Naive thymus-derived CD8-positive, alpha-beta T cell (primary cell): ENCODE measurements around the gene RAD51D. TPM values are rescaled to one million over a fixed set of nuclear protein-coding genes. Genes with fewer than 3 reads are reported as not detected.
"Not testable (repeated sequence)": the region's sequence is repeated elsewhere in the genome, so short reads cannot be mapped to it uniquely, and the experiment has no call there.

ENCODE experiments used
- ATAC-seq, 2 donors: fragments of 150-1000 bp; cut with Tn5 transposase in 1 of 2; sonication (Bioruptor Pico), chemical (Tn5 transposase) in 1 of 2; 1 replicate in 1 of 2; 2 replicates in 1 of 2; pipeline ENCODE4 v1.10.0; 2021; ENCODE audit warnings: mild to moderate bottlenecking in 2 of 2, moderate library complexity in 2 of 2
- POLR2A ChIA-PET: fragments of 350-600 bp; sonication (Branson Sonifier 250); formaldehyde crosslinking; loops from one replicate; lab custom pipeline; 2021; ENCODE audit warnings: antibody characterized with exemption; lab: Charles Lee
- DNase-seq, 10 donors: peaks; one replicate each; pipeline versions ENCODE4 v3.0.0 to v3.0.0-alpha.2; 2020 to 2022
- H3K27ac Mint-ChIP-seq, 10 donors: one replicate each; pipeline ENCODE4 v1.8.0; 2020 to 2022; ENCODE audit warnings: mild to moderate bottlenecking in 10 of 10, mixed read lengths in 10 of 10, moderate library complexity in 4 of 10, inconsistent platforms in 1 of 10
- H3K27me3 Mint-ChIP-seq, 5 donors: one replicate each; pipeline ENCODE4 v1.8.0; 2021 to 2022; ENCODE audit warnings: mixed read lengths in 5 of 5
- H3K36me3 Mint-ChIP-seq, 3 donors: one replicate each; pipeline ENCODE4 v1.8.0; 2020 to 2022; ENCODE audit warnings: mixed read lengths in 3 of 3, mild to moderate bottlenecking in 2 of 3, inconsistent platforms in 1 of 3
- H3K4me1 Mint-ChIP-seq, 4 donors: one replicate each; pipeline ENCODE4 v1.8.0; 2021 to 2022; ENCODE audit warnings: mixed read lengths in 4 of 4
- H3K4me3 Mint-ChIP-seq, 10 donors: one replicate each; pipeline ENCODE4 v1.8.0; 2020 to 2022; ENCODE audit warnings: mild to moderate bottlenecking in 10 of 10, mixed read lengths in 10 of 10, moderate library complexity in 6 of 10, inconsistent platforms in 1 of 10
- H3K9me3 Mint-ChIP-seq, 9 donors: one replicate each; pipeline ENCODE4 v1.8.0; 2020 to 2022; ENCODE audit warnings: mixed read lengths in 9 of 9, mild to moderate bottlenecking in 3 of 9, inconsistent platforms in 1 of 9, moderate library complexity in 1 of 9
- polyA plus RNA-seq, 3 donors: library from polyadenylated mRNA; unstranded; fragments of 300-500 nt; fragmentation: Illumina TruSeq; gene quantifications; one replicate each; pipeline ENCODE4 v1.2.3, GENCODE V29; 2021
- total RNA-seq, 8 experiments: library from RNA in 2 of 8; stranded (reverse) in 2 of 8; gene quantifications; one replicate each; pipeline ENCODE4 v1.2.3 and lab custom pipeline; 2021 to 2026

Gene RAD51D
- total and polyA plus RNA-seq, 5 experiments from 2014 or later, result 6.5 to 28.7 (median 13.6) TPM

GRCh38 chr17:35154196-35155165 lies 34.8 kb upstream of the RAD51D start:
- Mint-ChIP-seq H3K4me3 (no peak overlapping the region), H3K27me3 (no peaks in the 10 kb centered on the region), H3K36me3 (no peaks in the 10 kb centered on the region), H3K27ac (no peak overlapping the region), H3K4me1 (peaks cover 4 to 13% (median 10%) of the 10 kb centered on the region in 4 donors), H3K9me3 (no peaks in the 10 kb centered on the region)
- DNase-seq (no peak), ATAC-seq (no peak)
- POLR2A ChIA-PET, result no interaction called here

GRCh38 chr17:35152421-35153140 lies 32.9 kb upstream of the RAD51D start:
- Mint-ChIP-seq H3K4me1 (peaks cover 0 to 6% (median 0%) of the 10 kb centered on the region in 4 donors), H3K27me3 (no peaks in the 10 kb centered on the region), H3K36me3 (no peaks in the 10 kb centered on the region), H3K4me3 (no peak overlapping the region), H3K27ac (peak overlapping the region in 1 of 10 donors; percentile 81), H3K9me3 (no peaks in the 10 kb centered on the region)
- ATAC-seq (no peak), DNase-seq (no peak)
- POLR2A ChIA-PET, result no interaction called here

- H3K4me1 Mint-ChIP-seq, H3K27me3 Mint-ChIP-seq, DNase-seq, H3K4me3 Mint-ChIP-seq, ATAC-seq, H3K9me3 Mint-ChIP-seq, H3K27ac Mint-ChIP-seq, H3K36me3 Mint-ChIP-seq: not testable (repeated sequence)
- POLR2A ChIA-PET, result interaction anchor here (1.3 kb wide), 1 partner anchor 10 kb away, joined by 3 read pairs; no protein-coding TSS in a partner anchor
Measured at GRCh38 chr17:35151080-35151479, 31.4 kb upstream of the RAD51D start.

GRCh38 chr17:35149941-35150340 lies 30.3 kb upstream of the RAD51D start:
- Mint-ChIP-seq H3K4me1 (peaks cover 0 to 4% (median 0%) of the 10 kb centered on the region in 4 donors), H3K27ac (no peak overlapping the region), H3K36me3 (no peaks in the 10 kb centered on the region), H3K4me3 (no peak overlapping the region), H3K27me3 (no peaks in the 10 kb centered on the region), H3K9me3 (no peaks in the 10 kb centered on the region)
- DNase-seq, result no peak
- POLR2A ChIA-PET, result interaction anchor here (0.7 to 1.3 kb wide), 2 partner anchors 11 to 47 kb away, joined by 3 read pairs; no protein-coding TSS in a partner anchor
- ATAC-seq, result no peak

- ATAC-seq (no peak), DNase-seq (no peak)
- Mint-ChIP-seq H3K27ac (peak overlapping the region in 1 of 10 donors; percentile 15), H3K27me3 (no peaks in the 10 kb centered on the region), H3K36me3 (no peaks in the 10 kb centered on the region), H3K9me3 (no peaks in the 10 kb centered on the region), H3K4me3 (no peak overlapping the region), H3K4me1 (peaks cover 5 to 7% (median 6%) of the 10 kb centered on the region in 4 donors)
- POLR2A ChIA-PET, result interaction anchor here (0.9 kb wide), 1 partner anchor 25 kb away, joined by 7 read pairs; no protein-coding TSS in a partner anchor
Measured at GRCh38 chr17:35148144-35148543, 28.5 kb upstream of the RAD51D start.

- H3K27ac Mint-ChIP-seq, result peak within 1 kb of the TSS in 3 of 10 donors; percentile 19 to 35 (median 29)
- POLR2A ChIA-PET, result interaction anchor here (1.4 kb wide), 1 partner anchor 11 kb away, joined by 3 read pairs; no protein-coding TSS in a partner anchor
Measured at GRCh38 chr17:35147375-35147905, 27.8 kb upstream of the RAD51D start, which contains the start of gene UNC45B. Gene UNC45B (plus strand): TSS chr17:35147817. CDS start chr17:35148264, 447 bp downstream.

GRCh38 chr17:35146214-35146833 lies 26.7 kb upstream of the RAD51D start:
- Mint-ChIP-seq H3K36me3 (no peaks in the 10 kb centered on the region), H3K4me3 (no peak overlapping the region), H3K27ac (peak overlapping the region in 2 of 10 donors; percentile 33 to 35), H3K4me1 (peaks cover 5 to 12% (median 10%) of the 10 kb centered on the region in 4 donors), H3K27me3 (no peaks in the 10 kb centered on the region), H3K9me3 (no peaks in the 10 kb centered on the region)
- DNase-seq, result no peak
- no peak for ATAC-seq
- POLR2A ChIA-PET, result interaction anchor here (0.5 to 1.4 kb wide), 2 partner anchors 12 to 94 kb away, joined by 3 to 4 read pairs; no protein-coding TSS in a partner anchor

More at GRCh38 chr17:35147375-35147905, 27.8 kb upstream of the RAD51D start, which contains the start of gene UNC45B:
- Mint-ChIP-seq H3K27me3 (no peaks in the 10 kb centered on the region), H3K4me3 (no peak within 1 kb of the TSS), H3K4me1 (peaks cover 5 to 7% (median 7%) of the 10 kb centered on the region in 4 donors), H3K36me3 (no peaks in the 10 kb centered on the region), H3K9me3 (no peaks in the 10 kb centered on the region)
- no peak for ATAC-seq
- no peak for DNase-seq

- no peak for ATAC-seq
- POLR2A ChIA-PET, result interaction anchor here (0.6 kb wide), 1 partner anchor 115 kb away, joined by 3 read pairs; no protein-coding TSS in a partner anchor
- Mint-ChIP-seq H3K27ac (no peak overlapping the region), H3K4me1 (peaks cover 5 to 24% (median 13%) of the 10 kb centered on the region in 4 donors), H3K27me3 (no peaks in the 10 kb centered on the region), H3K36me3 (no peaks in the 10 kb centered on the region), H3K9me3 (no peaks in the 10 kb centered on the region), H3K4me3 (no peak overlapping the region)
- no peak for DNase-seq
Measured at GRCh38 chr17:35144840-35145239, 25.2 kb upstream of the RAD51D start.

- ATAC-seq, result peak; percentile 6 to 9
- Mint-ChIP-seq H3K36me3 (peaks cover 0 to 16% (median 4%) of the 10 kb centered on the region in 3 donors), H3K4me1 (peaks cover 5 to 26% (median 15%) of the 10 kb centered on the region in 4 donors), H3K27ac (peak overlapping the region; percentile 51 to 94 (median 88)), H3K4me3 (peak overlapping the region; percentile 76 to 92 (median 84)), H3K27me3 (no peaks in the 10 kb centered on the region), H3K9me3 (no peaks in the 10 kb centered on the region)
- POLR2A ChIA-PET, result interaction anchor here (0.6 to 3.0 kb wide), 6 partner anchors 16 to 504 kb away, joined by 3 to 12 read pairs (median 6); partner anchors contain the start of genes PEX12 and RAD51D
- DNase-seq, result no peak
Measured at GRCh38 chr17:35142467-35142796, 22.8 kb upstream of the RAD51D start.

- Mint-ChIP-seq H3K4me3 (peak within 1 kb of the TSS; percentile 76 to 92 (median 84)), H3K4me1 (peaks cover 5 to 26% (median 15%) of the 10 kb centered on the region in 4 donors), H3K9me3 (no peaks in the 10 kb centered on the region), H3K36me3 (peaks cover 0 to 20% (median 4%) of the 10 kb centered on the region in 3 donors), H3K27me3 (no peaks in the 10 kb centered on the region), H3K27ac (peak within 1 kb of the TSS; percentile 51 to 94 (median 88))
- POLR2A ChIA-PET, result interaction anchor here (0.7 to 3.0 kb wide), 11 partner anchors 17 to 504 kb away, joined by 3 to 13 read pairs (median 5); partner anchors contain the start of genes PEX12, RAD51D and SLFN5
- peak; percentile 77 to 93 (median 88) for DNase-seq
- peak; percentile 95 to 96 for ATAC-seq
Measured at GRCh38 chr17:35141681-35142466, 22.2 kb upstream of the RAD51D start, which contains the start of gene NLE1. Gene NLE1 (minus strand): TSS chr17:35142303. CDS start chr17:35142275, 28 bp downstream.

- H3K27ac Mint-ChIP-seq, result peak overlapping the region in 3 of 10 donors; percentile 16 to 76 (median 56)
- POLR2A ChIA-PET, result interaction anchor here (1.8 kb wide), 1 partner anchor 10 kb away, joined by 5 read pairs; no protein-coding TSS in a partner anchor
- no peaks in the 10 kb centered on the region for H3K27me3 Mint-ChIP-seq
- peaks cover 0 to 56% (median 16%) of the 10 kb centered on the region in 3 donors for H3K36me3 Mint-ChIP-seq
- H3K4me3 Mint-ChIP-seq, result no peak overlapping the region
- DNase-seq (no peak), ATAC-seq (no peak)
- no peaks in the 10 kb centered on the region for H3K9me3 Mint-ChIP-seq
- peaks cover under 1 to 24% (median 9%) of the 10 kb centered on the region in 4 donors for H3K4me1 Mint-ChIP-seq
Measured at GRCh38 chr17:35138218-35138617, 18.6 kb upstream of the RAD51D start.
